Sigmoid colon (tissue), 3 donors: Measurements from ENCODE around the gene EFHD2.

ENCODE experiments used
- POLR2A ChIP-seq, 2 donors: fragments of 450-650 bp; IDR thresholded peaks; one replicate each; pipeline ENCODE4 v1.6.1; 2016; ENCODE audit warnings: antibody characterized with exemption in 2 of 2, mild to moderate bottlenecking in 2 of 2, moderate library complexity in 2 of 2
- TF ChIP-seq, protein P1 (sequence below), 4 experiments: fragments of 450-650 bp in 3 of 4; fragments of 200-600 bp in 1 of 4; IDR thresholded peaks; one replicate each; pipeline ENCODE4 v1.5.1; 2016 to 2019; ENCODE audit warnings: antibody characterized with exemption in 4 of 4, mild to moderate bottlenecking in 3 of 4, moderate library complexity in 2 of 4

DNA sequence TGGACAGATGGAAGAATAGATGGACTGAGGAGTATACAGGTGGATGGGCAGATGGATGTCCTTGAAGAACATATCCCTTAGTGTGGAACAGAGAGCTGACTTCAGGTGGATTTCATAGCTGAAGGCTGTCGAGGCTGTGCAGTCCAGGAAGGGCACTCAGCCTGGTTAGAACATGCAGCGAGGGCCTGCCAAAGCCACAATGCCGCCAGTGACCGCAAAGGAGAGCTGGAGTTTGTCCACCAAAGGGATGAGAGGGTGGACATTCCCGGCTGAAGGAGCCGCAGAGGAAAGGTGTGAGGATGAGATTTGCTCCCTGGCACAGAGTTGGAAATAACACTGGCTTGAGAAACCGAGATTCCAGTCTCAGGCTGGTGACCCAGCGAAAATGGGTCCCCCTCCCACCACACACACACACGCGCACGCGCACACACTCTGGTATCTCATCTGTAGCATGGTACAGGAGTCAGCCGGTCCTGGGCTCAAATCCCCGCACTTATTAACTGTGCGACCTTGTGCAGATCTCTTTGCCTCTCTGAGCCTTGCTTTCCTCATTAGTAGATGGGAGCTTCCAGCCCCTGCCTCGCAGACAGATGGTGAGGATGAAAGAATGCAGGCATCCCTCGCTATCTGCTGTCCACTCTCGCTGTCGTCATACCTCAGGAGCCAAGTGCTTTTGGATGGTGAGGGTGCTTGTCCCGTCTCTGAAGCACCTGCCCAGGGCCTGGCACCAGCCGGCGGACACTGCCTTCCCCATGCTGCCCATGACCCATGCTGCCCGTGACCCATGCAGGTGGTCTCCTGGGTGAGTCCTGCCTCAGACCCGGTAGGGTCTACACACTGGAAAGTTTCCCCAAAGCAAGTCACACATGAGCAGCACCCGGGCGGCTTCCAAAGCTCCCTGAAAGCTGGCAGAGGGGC is 26.8 kb upstream of the EFHD2 start:
- no peak for TF ChIP-seq POLR2A (IDR thresholded peaks at IDR 0.05)
- TF ChIP-seq, protein P1, sequence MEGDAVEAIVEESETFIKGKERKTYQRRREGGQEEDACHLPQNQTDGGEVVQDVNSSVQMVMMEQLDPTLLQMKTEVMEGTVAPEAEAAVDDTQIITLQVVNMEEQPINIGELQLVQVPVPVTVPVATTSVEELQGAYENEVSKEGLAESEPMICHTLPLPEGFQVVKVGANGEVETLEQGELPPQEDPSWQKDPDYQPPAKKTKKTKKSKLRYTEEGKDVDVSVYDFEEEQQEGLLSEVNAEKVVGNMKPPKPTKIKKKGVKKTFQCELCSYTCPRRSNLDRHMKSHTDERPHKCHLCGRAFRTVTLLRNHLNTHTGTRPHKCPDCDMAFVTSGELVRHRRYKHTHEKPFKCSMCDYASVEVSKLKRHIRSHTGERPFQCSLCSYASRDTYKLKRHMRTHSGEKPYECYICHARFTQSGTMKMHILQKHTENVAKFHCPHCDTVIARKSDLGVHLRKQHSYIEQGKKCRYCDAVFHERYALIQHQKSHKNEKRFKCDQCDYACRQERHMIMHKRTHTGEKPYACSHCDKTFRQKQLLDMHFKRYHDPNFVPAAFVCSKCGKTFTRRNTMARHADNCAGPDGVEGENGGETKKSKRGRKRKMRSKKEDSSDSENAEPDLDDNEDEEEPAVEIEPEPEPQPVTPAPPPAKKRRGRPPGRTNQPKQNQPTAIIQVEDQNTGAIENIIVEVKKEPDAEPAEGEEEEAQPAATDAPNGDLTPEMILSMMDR (IDR thresholded peaks at IDR 0.05) = no peak
